DMS53 treated with DMSO at 0.1 percent for 48 hours (cell line): ENCODE data around the gene INO80.
"Not testable (repeated sequence)": the region's sequence is repeated elsewhere in the genome, so short reads cannot be mapped to it uniquely, and the experiment has no call there.

ENCODE experiments used
- DNase-seq: peaks from one replicate; lab custom pipeline; 2025; ENCODE audit not compliant: unreplicated experiment; lab: John Stamatoyannopoulos, UW

The INO80 gene

GRCh38 chr15:40964006-40964405 lies 152.1 kb downstream of the INO80 start:
- DNase-seq = no peak

GRCh38 chr15:40963201-40963600 lies 152.9 kb downstream of the INO80 start:
- DNase-seq = no peak

DNA sequence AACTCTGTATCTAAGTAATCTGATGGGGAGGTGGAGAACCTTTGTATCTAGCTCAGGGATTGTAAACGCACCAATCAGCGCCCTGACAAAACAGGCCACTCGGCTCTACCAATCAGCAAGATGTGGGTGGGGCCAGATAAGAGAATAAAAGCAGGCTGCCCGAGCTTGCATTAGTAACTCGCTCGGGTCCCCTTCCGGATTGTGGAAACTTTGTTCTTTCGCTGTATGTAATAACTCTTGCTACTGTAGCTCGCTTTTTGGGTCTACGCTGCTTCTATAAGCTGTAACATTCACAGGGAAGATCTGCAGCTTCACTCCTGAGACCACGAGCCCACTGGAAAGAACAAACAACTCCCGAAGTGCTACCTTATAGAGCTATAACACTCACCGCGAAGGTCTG lies 153.8 kb downstream of the INO80 start:
- DNase-seq = not testable (repeated sequence)

DNA sequence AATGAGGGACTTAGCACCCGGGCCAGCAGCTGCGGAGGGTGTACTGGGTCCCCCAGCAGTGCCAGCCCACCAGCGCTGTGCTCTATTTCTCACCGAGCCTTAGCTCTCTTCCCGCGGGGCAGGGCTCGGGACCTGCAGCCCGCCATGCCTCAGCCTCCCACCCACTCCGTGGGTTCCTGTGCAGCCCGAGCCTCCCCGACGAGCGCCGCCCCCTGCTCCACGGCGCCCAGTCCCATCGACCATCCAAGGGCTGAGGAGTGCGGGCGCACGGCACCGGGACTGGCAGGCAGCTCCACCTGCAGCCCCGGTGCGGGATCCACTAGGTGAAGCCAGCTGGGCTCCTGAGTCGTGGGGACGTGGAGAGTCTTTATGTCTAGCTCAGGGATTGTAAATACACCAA lies 154.3 kb downstream of the INO80 start:
- not testable (repeated sequence) for DNase-seq

GRCh38 chr15:40960925-40961324 lies 155.2 kb downstream of the INO80 start:
- no peak for DNase-seq

DNA sequence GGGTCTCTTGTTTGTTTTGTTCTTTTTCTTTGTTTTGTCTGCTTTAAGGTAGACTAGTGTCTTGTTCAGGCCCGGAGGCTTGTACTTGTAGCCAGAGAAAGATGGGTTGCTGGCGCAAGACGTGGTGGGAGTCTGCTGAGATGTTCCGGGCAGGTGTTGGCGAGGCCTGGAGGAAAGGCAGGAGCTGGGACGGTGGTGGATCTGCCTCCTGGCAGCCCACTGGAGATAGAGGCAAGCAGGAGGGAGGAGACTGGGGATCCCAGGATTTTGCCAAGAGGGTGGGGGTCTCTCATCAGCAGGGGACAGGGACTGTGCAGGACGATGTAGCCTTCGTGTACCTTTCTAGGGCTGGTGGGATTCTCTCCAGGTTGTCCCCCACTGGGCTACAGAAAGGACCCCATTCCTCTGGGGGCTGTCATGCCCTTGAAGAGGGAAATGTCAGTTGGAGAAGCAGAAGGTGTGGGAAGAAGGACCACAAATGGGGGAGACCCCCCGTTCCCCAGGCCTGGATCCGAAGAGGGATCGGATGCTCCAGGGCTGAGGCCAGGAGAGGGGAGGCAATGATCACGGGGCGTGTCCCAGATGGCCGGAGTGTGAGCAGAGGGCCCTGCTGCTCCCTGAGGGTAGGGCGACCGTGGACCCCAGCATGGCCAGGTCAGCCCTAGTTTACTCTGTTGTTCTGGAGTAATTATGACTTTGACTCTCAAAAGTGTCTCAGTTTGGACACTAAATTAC lies 155.8 kb downstream of the INO80 start:
- DNase-seq = no peak

DNA sequence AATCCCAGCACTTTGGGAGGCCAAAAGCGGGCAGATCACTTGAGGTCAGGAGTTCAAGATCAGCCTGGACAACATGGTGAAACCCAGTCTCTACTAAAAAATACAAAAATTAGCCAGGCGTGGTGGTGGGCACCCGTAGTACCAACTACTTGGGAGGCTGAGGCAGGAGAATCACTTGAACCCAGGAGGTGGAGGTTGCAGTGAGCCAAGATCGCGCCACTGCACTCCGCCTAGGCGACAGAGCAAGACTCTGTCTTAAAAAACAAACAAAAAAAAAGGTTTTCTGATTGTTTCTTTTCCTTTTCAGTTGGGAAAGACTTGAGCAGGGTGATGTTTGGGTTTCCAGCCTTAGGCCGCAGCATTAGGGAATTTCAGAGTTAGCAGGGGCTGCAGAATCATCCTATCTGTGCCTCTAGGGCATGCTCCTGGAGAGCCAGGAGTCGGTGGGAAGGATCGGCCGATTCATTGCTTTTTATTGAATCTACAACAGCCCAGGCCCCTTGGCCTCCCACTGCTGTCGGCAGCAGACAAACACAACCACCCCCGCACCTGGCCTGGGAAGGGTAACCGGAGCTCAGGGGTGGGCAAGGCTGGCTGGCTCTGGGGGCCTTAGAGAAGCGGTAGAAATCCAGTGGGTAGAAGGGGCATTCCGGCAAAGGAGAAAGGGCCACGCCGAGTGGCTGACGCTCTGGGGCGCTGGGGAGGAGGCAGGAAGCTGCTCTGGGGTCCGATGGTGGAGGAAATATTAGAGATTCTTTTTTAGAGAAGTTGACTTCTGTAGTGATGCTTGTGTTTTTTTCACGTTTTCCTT lies 156.5 kb downstream of the INO80 start:
- DNase-seq = no peak

GRCh38 chr15:40958723-40959122 lies 157.4 kb downstream of the INO80 start:
- no peak for DNase-seq

DNA sequence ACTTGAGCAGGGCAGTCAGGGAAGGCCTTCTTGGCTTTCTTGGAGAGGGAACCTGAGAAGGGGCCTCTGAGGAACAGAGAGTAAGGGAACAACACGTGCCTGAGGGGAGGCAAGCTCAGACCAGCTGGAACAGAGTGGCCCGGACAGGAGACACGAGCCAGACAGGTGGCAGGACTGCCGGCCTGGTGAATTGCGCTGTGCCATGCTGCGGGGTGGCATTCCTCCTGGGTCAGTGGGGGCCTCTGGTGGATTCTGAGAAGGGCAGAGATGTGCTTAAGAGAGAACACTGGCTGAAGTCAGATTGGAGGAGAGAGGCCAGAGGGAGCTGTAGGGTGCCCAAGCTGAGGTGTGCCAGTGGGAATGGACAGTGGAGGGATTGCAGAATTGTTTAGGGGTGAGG lies 157.9 kb downstream of the INO80 start:
- no peak for DNase-seq

DNA sequence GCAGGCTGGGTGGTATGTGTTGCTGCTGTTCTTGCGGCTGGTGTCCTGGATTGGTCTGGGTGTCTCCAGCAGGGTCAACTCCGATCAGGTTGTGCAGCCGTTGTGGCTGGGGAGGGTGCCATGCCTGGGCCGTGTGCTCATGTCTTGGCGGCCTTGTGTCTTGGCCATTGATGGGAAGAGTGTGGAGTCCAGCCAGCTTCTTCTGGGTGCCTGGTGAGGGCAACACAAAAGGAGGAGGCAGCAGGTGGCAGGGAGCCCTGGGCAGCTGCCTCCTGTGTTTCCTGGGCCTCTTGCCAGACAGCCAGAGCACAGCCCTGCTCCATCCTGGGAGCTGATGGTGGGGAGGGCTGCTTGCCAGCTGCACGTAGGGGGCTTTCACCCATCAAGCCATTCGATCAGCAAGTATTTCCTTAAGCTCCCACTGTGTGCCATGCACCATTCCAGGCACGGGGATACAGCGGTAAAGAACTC lies 158.5 kb downstream of the INO80 start:
- DNase-seq = no peak

DNA sequence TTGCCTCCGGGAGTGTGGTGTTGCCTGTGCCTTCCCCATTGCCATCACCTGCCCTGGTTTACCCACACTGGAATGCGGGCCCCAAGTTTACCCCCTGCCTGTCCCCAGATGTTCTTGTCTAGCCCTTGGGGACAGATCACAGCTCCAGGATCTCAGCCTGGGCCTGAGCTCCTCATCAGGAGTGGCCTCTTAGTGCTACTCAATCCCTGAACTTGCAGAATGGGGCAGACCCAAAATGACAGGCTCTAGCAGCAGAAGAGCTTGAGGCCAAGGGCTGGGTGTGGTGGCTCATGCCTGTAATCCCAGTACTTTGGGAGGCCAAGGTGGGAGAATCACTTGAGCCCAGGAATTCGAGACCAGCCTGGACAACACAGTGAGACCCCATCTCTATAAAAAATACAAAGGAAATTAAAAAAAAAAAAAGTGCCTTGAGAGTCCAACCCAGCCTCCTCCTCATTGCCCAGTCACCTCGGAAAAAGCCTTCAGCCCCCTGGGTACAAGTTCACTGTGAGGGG lies 159.0 kb downstream of the INO80 start:
- DNase-seq = no peak

DNA sequence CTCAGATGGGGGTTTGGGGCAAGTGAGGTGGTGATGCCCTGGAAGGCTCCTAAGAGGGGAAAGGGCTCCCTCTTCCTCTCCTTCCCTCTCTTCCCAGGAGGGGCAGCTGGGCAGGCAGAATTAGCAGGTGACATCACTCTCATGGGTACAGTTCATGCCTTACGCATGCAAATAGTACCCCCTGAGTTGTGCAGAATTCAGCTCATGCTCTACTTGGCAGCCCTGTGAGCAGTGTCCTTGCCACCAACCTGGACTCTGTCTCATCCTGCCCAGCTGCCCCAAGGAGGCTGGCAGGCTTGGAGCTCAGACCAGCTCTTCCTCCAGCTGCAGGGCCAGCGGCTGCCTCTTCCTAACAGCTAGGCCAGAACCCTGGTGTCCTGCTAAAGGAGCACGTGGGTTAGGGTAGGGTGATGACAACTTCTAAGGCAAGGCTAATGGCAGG lies 159.5 kb downstream of the INO80 start:
- no peak for DNase-seq

- no peak for DNase-seq
These were observed 160.0 kb downstream of the INO80 start for GRCh38 chr15:40955930-40956540.

DNA sequence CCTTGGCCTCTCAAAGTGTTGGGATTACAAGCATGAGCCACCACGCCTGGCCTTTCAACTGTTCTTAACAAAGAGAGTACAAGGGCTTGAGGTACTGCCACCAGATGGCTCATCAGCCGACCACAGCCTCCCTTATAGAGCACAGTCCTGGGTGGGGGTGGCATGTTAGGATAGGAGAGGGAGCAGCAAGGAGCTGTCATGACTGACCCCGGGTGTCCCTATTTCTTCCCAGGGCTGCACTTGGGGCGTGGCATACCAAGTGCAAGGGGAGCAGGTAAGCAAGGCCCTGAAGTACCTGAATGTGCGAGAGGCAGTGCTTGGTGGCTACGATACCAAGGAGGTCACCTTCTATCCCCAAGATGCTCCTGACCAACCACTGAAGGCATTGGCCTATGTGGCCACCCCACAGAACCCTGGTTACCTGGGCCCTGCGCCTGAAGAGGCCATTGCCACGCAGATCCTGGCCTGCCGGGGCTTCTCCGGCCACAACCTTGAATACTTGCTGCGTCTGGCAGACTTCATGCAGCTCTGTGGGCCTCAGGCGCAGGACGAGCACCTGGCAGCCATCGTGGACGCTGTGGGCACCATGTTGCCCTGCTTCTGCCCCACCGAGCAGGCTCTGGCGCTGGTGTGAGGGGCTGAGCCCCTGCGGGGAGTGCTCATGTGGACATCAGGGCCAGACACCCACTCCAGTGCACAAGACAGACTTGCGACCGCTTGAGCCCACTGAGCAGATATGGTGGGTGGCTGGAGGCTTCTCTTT lies 160.8 kb downstream of the INO80 start:
- no peak for DNase-seq

GRCh38 chr15:40954158-40954848 lies 161.8 kb downstream of the INO80 start:
- not testable (repeated sequence) for DNase-seq

- no peak for DNase-seq
These were observed 162.4 kb downstream of the INO80 start for GRCh38 chr15:40953713-40954074.

DNA sequence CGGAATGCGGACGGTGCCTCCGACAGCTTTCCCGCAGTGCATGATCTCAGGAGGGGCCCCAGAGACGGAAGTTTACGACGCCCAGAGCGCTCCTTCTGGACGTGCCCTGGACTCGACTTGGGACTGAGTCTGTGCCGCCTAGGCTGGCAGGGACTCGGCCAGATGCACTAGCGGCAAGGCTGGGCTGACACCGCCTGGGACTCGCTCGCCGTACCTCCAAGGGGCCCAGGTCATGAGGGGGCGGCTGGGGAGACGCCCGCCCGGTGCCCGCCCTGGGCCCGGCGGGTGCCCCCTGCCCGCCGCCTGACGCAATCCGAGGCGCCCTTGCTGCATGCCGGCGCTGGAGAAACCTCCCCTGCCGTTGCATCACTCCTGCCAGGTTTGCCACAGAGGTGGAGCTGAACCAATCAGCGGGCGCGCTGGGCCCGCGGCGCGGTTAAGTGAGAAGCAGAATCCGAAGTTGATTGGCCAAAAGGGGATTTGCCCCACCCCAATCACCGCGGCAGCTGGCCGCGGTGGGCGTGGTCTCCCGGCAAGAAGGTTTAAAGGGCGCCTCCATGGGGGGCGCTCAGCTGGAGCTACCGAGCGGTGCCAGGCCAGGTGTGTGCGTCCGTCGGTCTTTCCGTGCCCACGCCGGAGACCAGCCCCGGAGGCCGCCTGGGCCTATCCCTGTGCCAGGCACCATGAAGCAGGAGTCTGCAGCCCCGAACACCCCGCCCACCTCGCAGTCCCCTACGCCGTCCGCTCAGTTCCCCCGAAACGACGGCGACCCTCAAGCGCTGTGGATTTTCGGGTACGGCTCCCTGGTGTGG lies 163.0 kb downstream of the INO80 start, which contains the start of gene CHAC1:
Gene CHAC1, plus strand, starts transcription at position 571 of the 812 bp plus-strand sequence. Its CDS starts 113 bp downstream, at position 684.
- DNase-seq = peak; percentile 93

DNA sequence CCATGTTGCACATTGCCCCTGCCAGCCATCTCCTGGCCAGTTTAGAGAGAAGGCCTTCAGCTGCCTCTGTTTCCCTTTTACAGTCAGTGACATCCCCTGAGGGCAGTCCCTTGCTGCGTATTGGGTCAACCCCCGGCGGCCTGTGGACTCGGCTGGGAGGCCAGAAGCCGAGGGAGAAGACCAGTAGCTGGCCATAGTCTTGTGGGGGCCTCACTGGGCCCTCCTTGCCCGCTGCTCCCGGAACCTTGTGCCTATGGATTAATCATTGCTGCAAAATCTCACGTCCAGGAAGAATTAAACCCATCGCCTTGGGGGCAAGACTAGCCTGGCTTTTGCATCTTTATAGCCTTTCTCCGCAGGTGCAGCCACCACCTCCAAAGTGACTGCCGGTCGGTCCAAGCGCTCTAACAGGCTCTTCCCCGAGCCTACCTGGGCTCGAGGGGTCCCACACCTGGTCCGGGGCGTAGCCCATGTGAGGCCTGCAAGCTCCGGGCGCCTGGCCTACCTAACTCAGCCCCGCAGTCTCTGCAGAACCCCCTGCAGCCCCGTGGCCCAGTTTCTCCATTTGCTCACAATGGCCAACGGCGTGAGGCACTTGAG lies 163.7 kb downstream of the INO80 start:
- no peak for DNase-seq

GRCh38 chr15:40951764-40952163 lies 164.3 kb downstream of the INO80 start:
- DNase-seq = no peak
